HG03378 (cell line): ENCODE measurements around the gene CCDC150.
"Not testable (repeated sequence)": the region's sequence is repeated elsewhere in the genome, so short reads cannot be mapped to it uniquely, and the experiment has no call there.

Source experiments
- ATAC-seq: cut with Tn5 transposase; IDR thresholded peaks from one replicate; pipeline ENCODE4 v1.9.1; 2021; ENCODE audit warnings: mild to moderate bottlenecking, moderate library complexity; ENCODE audit not compliant: unreplicated experiment

CCDC150 gene

DNA sequence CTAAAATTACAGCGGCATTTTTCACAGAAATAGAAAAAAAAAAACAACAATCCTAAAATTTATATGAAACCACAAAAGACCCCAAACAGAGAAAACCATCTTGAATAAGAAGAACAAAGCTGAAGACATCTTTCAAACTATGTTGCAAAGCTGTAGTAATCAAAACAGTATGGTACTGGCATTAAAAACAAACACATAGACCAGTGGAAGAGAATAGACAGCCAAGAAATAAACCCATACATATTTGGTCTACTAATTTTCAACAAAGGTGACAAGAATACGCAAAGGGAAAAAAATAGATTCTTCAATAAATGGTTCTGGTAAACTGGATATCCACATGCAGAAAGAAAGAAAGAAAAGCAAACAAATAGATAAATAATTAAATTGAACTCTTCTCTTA is 9.0 kb upstream of the CCDC150 start:
- no peak for ATAC-seq

DNA sequence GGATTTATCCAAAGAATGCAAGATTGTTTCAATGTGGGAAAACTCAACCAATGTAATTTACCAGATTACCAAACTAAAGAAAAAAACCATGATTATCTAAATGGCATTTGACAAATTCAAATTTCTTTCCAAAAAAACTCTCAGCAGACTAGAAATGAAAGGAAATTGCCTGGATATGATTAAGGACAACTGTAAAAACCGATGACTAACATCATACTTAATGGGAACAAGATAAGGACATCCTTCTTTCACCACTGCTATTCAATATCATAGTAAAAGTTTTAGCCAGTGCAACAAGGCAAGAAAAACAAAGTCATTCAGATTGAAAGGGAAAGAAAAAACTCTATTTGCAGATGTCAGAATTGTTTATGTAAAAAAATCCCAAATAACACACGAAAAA is 4.4 kb upstream of the CCDC150 start:
- no peak for ATAC-seq

DNA sequence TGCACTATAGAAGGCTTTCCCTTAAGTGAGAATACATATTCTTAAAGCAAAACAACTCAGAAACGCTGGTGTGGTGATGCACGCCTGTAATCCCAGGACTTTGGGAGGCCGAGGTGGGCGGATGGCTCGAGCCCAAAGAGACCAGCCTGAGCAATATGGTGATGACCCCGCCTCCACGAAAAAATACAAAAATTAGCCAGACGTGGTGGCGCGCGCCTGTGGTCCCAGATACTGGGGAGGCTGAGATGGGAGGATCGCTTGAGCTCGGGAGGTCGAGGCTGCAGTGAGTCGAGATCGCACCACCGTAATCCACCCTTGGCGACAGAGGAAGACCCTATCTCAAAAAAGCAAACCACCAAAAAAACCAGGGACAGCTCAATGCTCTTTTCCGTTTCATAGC is 750 bp upstream of the CCDC150 start:
- no peak for ATAC-seq

DNA sequence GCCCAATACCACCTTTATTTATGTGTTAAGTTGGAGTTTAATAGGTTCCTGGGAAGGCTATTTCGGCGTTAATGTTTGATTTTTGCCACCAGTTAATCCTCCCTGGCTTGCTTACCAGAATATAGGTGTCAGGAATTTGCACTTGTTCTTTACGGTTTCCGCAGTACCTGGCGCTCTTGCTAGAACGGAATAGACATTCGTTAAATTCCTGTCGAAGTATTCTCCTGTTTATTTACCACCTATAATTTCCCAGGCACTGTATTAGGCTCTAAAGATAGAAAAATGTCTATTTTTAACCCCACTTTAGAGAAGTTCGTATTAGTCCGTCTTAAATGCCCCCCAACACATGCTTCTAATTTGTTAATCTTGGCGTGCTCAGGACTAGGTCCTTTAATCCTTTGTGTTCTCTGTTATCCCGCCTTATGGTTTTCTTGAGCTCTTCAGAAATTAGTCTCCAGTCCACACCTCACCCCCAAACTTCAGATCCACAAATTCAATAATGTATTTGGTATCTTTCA is 575 bp downstream of the CCDC150 start:
- ATAC-seq: no peak

DNA sequence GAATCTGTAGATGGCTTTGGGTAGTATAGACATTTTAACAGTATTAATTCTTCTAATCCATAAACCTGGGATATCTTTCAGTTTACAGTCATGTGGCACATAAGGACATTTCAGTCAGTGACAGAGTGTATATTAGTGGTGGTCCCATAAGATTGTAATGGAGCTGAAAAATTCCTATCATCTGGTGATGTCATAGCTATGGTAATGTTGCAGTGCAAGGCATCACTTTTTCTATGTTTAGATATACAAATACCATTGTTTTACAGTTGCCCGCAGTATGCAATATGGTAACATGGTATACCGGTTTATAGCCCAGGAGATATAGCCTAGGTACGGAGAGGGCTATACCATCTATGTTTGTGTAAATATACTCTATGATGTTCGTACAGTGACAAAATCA is 9.7 kb downstream of the CCDC150 start:
- ATAC-seq: no peak

DNA sequence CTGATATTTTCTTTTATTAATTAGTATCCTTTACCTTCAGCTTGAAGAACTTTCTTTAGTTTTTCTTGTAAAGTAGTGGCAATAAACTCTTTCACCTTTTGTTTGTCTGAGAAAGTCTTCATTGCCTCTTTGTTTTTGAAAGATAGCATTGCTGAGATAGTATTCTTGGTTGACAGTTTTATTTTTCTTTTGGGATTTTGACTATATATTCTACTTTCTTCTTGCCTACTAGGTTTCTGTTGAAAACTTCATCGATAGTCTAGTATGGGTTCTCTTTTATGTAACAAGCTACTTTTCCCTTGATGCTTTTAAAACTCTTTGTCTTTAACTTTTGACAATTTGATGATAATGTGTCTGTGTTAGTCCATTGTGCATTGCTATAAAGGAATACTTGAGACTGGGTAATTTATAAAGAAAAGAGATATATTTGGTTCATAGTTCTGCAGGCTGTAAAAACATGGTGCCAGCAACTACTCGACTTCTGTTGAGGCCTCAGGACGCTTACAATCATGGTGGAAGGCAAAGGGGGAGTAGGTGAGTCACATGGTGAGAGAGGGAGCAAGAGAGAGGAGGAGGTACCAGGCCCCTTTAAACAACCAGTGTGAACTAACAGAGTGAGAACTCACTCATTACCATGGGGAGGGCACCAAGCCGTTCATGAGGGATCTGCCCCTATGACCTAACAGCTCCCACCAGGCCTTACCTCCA is 12.0 kb downstream of the CCDC150 start:
- ATAC-seq: no peak

DNA sequence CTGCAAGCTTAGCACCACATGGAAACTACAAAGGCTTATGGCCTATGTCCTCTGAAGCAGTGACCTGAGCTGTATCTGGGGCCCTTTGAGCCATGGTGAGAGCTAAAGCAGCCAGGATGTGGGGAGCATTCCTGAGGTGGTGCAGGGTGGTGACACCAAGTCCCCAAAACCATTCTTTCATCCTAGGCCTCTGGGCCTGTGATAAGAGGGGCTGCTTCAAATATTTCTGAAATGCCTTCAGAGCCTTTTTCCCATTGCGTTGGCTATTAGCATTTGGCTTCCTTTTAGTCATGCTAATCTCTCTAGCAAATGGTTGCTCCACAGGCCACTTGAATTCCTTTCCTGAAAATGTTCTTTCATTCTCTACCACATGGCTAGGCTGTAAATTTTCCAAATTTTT is 13.4 kb downstream of the CCDC150 start:
- ATAC-seq: no peak

DNA sequence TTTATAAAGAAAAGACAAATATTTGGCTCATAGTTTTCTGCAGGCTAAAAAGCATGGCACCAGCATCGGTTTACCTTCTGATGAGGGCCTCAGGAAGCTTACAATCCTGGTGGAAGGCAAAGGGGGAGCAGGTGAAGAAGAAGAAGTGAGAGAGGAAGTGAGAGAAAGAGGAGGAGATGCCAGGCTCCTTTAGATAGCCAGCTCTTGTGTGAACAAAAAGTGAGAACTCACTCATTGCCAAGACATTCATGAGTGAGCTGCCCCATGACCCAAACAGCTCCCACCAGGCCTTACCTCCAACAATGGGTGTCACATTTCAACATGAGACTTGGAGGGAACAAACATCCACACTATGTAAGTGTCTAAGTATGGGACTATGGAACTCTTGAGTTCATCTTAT is 14.3 kb downstream of the CCDC150 start:
- no peak for ATAC-seq

DNA sequence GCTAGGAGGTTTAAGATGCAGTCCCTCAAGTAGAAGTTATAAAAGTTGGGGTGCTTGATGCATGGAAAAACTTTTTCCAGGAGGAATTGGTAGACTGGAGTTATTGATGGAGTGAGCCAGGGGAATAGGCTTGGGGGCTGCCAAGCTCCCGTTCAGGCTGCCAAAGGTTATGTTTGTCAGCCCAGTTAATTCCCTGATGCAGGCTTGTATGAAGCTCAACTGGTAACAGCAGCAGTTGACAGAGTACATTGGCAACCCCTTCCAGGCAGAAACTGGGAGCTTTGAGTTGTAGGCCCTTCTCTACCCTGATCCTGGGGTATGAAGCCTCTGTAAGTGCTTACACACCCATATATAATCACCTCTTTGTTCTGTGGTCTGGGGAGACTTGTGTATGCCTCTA is 16.2 kb downstream of the CCDC150 start:
- ATAC-seq: no peak

DNA sequence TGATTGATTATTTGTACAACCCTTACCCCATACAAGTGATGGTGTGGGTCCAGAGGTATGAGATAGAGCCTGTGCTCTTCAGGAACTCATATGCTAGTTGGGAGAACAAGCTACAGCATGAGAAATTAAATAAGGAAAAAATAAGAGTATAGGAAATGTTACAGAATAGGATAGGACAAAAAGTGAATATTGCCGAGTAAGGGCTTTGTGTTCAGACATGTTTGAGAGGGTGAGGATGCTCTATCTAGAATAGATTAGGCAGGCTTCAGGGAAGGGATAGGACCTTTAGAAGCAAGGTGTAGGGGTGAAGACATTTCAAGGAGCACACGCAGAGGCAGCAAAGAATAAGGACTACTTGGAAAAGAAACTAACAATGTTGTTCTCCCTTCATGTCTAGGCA is 17.8 kb downstream of the CCDC150 start:
- no peak for ATAC-seq

DNA sequence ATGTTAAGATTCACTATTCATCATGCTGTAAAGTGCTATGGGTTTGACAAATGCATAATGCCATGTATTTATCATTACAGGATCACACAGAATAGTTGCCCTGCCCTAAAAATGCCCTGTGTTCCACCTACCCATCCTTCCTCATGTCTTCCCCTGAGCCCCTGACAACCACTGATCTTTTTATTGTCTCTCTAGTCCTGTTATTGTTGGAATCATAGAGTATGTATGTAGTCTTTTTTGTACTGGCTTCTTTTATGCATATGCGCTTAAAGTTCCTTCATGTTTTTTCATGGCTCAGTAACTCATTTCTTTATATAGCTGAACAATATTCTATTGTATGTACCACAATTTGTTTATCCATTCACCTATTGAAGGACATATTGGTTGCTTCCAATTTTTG is 20.3 kb downstream of the CCDC150 start:
- ATAC-seq: no peak

DNA sequence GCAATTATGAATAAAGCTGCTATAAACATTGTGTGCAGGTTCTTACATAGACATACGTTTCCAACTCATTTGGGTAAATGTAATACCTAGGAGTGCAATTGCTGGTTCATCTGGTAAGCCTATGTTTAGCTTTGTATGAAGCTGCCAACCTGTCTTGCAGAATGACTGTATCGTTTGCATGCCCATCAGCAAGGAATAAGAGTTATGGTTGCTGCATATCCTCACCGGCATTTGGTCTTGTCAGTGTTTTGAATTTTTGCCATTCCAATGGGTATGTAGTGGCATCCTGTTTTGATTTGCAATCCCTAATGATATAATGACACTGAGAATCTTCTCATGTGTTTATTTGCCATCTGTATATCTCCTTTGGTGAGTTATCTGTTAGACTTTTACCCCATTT is 20.7 kb downstream of the CCDC150 start:
- ATAC-seq: no peak

DNA sequence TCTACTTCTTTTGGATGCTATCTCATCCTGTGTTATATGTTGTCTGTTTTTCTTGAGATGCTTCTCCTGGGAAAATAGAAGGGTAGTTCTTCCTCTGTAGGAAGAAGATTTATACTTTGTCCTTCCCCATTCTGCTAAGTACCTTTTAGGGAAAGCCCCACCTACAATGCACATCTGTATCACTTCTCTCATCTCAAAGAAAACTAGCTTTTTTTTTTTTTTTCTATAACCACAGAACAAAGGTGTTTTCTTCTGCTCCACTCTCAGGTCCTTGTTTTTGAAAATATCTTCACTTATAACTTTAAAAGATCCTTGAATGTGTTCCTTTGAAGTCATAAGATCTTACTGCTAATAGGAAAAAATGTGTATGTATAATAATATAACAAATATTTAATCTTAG is 30.8 kb downstream of the CCDC150 start:
- no peak for ATAC-seq

DNA sequence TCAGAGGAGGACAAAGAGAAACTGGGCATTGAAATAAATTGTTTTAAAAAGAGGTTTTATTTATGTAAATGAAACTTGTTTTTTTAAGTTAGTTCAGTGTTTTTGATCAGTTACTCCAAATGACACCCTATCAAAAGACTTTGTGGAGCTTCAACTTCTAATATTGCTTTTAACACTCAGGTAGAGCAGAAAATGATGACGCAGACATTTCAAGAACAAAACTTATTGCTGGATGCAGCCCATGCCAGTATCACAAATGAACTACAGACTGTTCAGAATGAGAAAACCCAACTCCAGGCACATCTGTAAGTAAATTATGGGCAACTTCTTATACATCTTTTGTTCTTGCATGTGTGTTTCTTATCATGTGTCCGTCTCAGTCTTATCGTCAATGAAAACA is 36.4 kb downstream of the CCDC150 start:
- no peak for ATAC-seq

DNA sequence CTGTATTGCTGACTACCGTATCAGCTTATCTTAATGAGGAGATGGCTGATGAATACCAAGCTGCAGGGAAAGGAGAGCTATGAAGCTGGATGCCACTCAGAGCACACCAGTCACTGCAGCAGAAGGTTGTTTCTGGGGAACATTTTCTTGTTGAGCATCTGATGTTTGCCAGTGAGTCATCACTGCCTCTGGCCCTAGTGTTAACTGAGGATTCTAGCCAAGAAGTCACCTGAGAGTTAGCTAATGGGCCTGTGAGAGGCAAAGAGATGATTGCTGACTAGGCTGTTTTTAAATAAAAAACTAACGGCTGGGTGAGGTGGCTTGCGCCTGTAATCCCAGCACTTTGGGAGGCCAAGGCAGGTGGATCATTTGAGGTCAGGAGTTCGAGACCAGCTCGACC is 37.9 kb downstream of the CCDC150 start:
- ATAC-seq: no peak

DNA sequence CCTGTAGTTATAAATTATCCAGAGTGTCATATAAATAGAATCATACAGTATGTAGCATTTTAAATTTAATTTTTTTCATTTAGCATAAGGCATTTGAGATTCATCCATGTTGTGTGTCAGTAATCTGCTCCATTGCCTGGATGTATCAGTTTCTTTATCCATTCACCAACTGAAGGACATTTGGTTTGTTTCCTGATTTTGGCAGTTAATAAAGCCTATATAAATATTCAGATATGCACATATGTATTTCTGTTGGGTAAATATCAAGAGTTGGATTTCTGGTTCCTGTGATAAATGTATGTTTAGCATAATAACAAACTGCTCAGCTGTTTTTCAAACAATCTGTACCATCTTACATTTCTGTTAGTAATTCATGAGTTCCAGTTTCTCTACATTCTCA is 39.9 kb downstream of the CCDC150 start:
- no peak for ATAC-seq

DNA sequence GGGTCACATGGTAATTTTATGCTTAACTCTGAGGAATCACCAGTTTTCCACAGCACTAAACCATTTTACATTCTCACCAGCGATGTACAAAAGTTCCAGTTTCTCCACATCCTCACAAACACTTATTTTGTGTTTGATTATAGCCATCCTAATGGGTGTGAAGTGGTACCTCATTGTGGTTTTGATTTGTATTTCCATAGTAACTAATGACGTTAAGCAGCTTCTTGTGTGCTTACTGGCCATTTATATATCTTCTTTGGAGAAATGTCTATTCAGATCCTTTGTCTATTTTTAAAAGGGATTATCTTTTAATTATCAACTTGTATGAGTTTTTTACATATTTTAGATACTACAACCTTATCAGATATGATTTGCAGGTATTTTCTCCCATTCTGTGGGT is 42.0 kb downstream of the CCDC150 start:
- ATAC-seq: no peak

DNA sequence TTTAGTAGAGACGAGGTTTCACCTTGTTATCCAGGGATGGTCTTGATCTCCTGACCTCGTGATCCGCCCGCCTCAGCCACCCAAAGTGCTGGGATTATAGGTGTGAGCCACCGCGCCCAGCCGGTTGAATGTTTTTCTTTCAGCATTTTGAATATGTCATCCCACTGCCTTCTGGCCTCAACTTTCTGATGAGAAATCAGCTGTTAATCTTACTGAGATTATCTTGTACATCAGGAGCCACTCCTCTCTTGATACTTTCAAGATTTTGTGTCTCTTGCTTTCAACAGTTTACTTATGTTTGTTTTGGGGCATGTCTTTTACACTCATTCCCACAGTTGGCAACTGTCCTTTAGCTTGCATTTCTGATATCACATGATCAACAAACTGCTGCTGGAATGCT is 46.3 kb downstream of the CCDC150 start:
- ATAC-seq: no peak

DNA sequence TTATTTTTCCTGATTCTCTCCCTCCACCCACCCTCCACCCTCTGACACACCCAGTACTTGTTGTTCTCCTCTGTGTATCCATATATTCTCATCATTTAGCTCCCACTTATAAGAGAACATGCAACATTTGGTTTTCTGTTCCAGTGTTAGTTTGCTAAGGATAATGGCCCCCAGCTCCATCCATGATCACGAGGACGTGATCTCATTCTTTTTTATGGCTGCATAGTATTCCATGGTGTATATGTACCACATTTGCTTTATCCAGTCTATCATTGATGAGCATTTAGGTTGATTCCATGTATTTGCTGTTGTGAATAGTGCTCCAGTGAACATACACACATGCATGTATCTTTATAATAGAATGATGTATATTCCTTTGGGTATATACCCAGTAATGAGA is 47.2 kb downstream of the CCDC150 start:
- not testable (repeated sequence) for ATAC-seq

DNA sequence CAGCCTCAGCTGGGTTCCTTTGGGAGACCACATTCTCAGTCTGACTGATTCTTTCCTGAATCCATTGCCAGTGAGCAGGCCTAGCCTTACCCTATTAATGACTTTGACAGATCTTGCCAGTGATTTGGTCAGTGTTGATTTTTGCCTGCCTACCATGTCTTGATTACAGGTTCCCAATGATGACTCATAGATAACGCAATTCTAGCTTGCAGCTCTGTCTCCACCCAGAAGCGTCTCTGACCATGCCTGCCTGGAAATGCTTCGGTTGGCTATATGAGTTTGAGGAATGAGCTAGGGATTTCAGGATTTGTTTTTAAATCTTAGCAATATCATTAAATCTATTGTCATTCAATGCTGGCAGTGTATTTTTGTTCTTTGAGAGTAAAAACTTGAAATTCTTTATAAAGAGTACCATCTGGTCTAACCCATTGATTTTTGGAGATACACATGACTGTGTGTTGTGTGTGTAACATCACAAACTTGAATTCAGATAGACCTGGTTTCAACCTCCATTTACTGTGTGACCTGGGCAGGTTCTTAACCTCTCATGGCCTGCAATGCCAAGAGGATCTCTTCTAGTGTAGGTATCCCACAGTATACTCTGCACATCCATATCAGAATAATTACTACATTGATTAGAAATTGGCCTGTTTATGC is 57.0 kb downstream of the CCDC150 start:
- ATAC-seq: no peak

DNA sequence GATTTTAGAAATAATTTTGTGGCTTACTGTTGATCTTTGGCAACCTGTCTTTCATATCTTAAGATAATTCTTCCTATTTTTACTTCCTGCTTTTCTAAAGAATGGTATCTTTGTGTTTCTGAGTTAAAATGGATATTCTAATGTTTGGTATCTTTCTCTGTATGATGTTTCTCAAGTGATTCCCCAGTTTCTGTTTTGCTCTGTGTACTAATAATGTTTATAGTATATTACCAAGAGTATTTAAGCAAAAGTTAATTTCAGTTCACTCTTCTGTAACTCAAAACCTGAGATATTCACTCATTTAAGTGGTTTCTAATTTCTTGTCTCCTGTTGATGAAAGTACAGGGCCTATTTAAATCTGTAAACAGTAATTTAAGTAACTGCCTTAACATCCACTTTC is 58.3 kb downstream of the CCDC150 start:
- no peak for ATAC-seq

DNA sequence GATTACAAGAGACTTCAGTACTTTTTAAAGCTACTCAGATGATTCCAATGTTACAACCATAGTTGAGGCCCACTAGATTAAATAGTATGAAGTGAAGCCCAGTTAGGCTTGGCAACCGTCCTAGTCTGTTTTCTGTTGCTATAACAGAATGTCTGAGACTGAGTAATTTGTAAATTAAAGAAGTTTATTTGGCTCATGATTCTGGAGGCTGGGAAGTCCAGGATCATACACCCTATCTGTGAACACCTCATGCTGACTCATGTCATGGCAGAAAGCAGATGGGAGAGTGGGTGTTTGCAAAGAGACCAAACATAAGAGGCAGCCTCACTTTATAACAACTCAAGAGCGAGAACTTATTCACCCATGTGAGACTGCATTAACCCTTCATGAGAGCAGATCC is 63.1 kb downstream of the CCDC150 start:
- no peak for ATAC-seq

DNA sequence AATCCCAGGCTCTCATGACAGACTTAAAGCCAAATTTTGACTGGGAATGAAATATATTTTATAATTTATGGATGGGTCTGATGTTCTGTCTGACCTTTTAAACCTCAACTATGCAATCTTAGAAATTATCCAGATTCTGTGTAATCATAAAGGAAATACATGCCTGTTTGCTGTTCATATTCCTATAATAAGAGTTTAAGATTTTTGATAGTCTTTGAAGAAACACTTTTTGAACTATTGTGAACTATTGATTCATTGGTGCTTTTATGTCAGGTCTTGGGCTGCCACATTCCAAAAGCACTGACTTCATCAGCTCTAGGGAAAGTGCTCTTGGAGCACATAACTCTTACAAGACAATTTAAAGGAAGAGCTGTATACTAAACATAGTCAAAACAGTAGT is 64.2 kb downstream of the CCDC150 start:
- ATAC-seq: no peak
